GM18870 (cell line): ENCODE results near the gene DEFB123.
"Not testable (repeated sequence)": the region's sequence is repeated elsewhere in the genome, so short reads cannot be mapped to it uniquely, and the experiment has no call there.

Experiments
- ATAC-seq: cut with Tn5 transposase; IDR thresholded peaks from one replicate; pipeline ENCODE4 v1.9.1; 2021; ENCODE audit warnings: moderate library complexity; ENCODE audit not compliant: unreplicated experiment

Gene DEFB123, protein sequence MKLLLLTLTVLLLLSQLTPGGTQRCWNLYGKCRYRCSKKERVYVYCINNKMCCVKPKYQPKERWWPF

DNA sequence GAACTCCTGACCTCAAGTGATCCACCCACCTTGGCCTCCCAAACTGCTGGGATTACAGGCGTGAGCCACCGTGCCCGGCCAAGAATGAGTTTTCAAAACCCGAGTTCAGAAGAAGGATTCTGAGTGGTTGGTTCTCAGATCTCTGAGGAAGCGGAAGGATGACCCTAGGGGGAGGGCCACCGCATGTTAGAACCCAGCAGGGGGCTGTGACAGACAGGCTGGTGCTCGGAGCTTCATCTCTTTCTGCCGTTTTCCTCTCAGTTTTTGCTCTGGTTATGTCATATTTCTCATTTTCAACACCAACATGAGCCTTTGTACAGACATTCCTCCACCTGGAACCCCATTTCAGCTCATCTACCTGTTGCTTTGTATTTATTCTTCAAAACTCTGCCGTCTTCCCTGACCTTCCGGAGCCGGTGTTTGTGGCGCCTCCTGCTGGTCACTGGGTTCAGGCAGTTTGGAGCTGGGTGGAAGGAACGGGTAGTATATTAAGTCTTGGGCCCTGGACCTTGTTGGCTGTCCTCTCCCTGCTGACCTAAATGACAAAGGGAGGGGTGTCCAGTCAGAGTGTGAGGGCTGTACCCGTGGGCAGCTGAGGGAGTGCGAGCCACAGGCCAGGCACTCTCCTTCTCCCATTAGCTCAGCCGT is at the start of gene DEFB123:
TSS of gene DEFB123 (plus strand) at position 621 of the 648 bp plus-strand sequence. CDS start 67 bp downstream, outside the sequence.
- ATAC-seq, result no peak

DNA sequence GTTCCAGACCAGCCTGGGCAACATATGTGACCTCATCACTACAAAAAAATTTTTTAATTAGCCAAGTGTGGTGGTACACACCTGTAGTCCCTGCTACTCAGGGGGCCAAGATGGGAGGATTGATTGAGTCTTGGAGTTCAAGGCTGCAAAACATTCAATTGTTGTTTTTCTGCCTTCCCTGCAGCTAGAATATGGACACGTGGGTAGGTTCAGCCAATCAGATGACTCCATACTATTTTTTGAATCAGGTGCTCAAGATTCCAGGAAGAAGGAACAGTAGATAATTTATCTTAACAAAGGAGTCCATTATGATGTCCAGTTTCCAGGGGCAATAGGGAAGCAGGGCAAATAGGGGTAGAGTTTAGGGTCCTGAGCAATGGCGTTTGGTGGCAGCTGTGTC is 47.6 kb upstream of the DEFB123 start:
- ATAC-seq, result no peak

DNA sequence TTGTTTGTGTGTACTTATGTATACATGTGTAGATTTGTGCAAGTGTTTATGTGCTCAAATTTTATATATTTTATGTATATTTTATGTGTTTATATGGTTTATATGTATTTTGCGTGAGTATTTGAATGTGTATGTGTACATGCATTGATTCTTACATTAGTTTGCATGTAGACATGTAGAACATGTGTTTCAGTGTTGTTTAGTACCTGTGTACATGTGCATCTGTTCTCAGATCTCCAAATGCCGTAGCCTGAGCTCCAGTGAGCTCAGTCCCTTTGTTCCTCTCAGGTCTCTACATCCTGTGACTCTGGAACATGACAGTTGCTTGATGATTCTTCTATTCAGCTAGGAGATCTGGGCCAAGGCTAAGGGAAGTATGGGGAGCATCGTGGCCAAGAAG is 45.5 kb upstream of the DEFB123 start:
- no peak for ATAC-seq

DNA sequence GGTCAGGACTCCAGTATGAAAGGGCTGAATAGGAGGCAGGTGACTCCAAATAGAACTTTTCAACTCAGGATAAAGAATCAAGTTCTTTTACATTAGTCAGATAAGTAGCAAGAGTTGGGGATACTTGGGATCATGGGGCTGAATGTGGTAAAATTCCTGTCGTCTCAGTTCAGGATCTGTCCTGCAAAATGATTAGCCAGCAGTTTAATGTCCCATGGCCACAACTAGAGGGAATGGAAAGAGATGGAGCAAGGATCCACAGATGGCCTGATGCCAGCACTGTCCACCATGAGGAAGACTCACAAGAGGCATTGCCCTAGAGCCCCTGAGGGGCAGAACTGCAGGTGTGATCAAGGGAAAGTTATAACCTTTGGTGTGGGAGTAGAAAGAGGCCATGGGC is 36.5 kb upstream of the DEFB123 start:
- no peak for ATAC-seq

DNA sequence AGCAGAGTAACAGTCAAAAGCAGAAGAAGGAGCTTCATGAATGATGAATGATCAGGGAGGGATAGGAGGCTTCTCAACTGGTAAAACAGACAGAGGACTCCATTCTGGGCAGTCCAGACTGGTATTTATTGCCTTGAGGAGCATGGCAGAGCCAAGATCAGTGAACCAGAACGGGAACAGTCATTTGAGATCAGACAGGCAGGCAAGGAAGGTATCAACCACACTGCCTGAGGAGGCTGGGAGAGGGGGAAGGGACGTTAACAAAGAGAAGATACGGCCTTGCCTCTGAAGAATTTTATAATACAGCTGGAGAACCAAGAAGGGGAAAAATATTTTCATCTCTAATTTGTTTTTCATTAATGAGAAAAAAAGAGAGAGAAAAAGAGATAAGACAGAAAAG is 34.3 kb upstream of the DEFB123 start, which contains the start of gene DEFB121:
TSS of gene DEFB121 (minus strand) at position 101 of the 400 bp plus-strand sequence. CDS start at position 38, 63 bp downstream.
- no peak for ATAC-seq

DNA sequence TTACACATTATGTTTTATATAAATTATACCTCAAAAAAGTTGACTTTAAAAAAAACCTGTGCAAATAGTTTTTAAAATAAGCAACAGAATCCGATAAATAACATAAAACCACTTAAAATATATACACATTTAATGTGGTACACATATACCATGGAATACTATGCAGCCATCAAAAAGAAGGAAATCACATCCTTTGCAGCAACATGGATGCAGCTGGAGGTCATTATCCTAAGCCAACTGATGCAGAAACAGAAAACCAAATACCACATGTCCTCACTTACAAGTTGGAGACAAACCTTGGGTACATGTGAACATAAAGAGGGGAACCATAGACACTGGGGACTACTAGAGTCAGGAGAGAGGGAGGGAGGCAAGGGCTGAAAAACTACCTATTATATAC is 30.4 kb upstream of the DEFB123 start:
- ATAC-seq, result no peak

DNA sequence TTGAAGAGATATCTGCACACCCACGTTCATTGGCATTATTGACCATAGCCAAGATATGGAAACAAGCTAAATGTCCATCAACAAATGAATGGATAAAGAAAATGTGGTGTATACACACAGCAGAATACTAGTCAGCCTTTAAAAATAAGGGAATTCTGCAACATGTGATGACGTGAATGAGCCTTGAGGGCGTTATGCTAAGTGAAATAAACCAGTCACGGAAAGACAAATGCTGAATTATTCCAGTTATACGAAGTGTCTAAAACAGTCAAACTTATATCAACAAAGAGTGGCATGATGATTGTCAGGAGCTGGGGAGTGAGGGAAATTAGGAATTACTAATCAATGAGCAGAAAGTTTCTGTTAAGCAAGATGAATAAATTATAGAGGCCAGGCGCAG is 26.1 kb upstream of the DEFB123 start:
- no peak for ATAC-seq

DNA sequence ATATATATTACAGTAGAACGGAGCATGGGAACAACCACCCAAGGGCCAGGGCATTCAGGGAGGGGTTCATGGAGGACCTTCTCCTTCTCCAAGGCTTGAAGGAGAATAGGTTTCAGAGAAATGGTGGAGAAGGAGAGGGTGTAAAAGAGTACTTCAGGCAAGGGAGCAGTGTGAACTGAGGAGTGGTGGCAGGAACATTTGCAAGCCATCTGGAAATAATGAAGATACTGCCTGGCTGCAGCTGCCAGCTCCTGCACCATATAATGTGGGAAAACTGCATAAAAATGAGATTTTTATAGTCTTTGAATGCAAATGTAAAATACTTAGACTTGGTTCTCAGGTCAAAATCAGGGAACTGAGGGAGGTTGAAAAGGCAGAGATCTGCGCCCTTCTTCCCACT is 24.8 kb upstream of the DEFB123 start:
- no peak for ATAC-seq

DNA sequence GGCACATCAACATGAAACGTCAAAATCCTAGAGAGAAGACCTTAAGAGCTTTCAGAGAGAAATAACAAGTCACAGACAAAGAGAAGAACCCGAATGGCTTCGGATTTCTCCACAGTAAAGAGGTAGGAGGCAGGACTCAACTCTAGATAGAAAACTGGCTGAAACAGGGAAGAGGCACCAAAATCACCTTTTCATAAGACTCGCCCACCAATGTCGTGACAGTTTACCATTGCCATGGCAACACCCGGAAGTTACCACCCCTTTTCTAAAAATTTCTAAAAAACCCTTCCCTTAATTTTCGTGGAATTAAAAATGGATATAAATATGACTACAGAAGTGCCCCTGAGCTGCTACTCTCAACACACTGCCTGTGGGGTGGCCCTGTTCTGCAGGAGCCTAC is 22.1 kb upstream of the DEFB123 start:
- no peak for ATAC-seq

DNA sequence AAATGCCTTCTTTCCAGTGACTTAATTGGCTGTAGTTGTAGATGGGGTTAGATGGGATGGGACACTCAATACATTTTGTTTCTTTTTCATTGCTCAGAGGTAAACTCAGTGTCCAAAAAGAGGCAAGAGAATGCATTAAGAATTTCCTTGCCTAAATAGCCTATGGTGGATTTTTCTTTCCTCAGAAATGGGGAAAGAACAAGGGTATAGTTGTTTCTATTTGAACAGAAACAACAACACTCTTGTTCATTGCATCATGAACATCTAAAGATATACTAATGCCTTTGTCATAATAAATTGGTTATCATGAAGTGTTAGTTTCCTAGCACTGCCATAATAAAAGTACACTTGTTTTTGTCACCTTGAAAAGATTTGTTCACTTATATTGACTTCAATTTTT is 14.6 kb upstream of the DEFB123 start:
- ATAC-seq, result no peak

DNA sequence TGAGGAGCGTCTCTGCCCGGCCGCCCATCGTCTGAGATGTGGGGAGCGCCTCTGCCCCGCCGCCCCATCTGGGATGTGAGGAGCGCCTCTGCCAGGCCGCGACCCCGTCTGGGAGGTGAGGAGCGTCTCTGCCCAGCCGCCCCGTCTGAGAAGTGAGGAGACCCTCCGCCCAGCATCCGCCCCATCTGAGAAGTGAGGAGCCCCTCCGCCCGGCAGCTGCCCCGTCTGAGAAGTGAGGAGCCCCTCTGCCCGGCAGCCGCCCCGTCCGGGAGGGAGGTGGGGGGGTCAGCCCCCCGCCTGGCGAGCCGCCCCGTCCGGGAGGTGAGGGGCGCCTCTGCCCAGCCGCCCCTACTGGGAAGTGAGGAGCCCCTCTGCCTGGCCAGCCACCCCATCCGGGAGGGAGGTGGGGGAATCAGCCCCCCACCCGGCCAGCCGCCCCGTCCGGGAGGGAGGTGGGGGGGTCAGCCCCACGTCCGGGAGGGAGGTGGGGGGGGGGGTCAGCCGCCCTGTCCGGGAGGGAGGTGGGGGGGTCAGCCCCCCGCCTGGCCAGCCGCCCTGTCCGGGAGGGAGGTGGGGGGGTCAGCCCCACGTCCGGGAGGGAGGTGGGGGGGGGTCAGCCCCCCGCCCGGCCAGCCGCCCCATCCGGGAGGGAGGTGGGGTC is 13.4 kb upstream of the DEFB123 start:
- ATAC-seq, result not testable (repeated sequence)

DNA sequence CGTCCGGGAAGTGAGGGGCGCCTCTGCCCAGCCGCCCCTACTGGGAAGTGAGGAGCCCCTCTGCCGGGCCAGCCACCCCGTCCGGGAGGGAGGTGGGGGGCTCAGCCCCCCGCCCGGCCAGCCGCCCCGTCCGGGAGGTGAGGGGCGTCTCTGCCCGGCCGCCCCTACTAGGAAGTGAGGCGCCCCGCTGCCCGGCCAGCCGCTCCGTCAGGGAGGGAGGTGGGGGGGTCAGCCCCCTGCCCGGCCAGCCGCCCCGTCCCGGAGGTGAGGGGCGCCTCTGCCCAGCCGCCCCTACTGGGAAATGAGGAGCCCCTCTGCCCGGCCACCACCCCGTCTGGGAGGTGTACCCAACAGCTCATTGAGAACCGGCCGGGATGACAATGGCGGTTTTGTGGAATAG is 12.9 kb upstream of the DEFB123 start:
- ATAC-seq, result not testable (repeated sequence)

DNA sequence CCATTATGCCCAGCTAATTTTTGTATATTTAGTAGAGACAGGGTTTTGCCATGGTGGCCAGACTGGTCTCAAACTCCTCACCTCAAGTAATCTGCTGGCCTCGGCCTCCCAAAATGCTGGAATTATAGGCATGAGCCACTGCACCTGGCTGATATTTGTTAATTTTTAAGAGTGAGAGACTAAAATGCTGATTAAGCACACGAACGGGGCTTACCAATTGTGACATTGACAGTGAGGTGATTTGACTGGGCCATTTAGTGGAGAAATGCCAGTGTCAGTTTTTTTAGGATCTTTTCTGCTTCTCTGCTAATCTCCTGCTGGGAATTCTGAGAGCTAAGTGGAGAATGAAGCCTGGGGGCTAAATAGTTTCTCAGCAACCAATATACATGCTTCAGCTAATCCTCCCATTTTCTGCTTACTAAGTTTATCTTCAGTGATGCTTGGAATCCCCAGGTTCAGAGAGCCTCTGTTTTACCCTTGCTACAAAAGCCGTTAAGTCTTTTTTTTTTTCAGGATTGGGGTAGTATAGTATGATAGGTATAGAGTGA is 9.8 kb upstream of the DEFB123 start:
- ATAC-seq, result no peak

DNA sequence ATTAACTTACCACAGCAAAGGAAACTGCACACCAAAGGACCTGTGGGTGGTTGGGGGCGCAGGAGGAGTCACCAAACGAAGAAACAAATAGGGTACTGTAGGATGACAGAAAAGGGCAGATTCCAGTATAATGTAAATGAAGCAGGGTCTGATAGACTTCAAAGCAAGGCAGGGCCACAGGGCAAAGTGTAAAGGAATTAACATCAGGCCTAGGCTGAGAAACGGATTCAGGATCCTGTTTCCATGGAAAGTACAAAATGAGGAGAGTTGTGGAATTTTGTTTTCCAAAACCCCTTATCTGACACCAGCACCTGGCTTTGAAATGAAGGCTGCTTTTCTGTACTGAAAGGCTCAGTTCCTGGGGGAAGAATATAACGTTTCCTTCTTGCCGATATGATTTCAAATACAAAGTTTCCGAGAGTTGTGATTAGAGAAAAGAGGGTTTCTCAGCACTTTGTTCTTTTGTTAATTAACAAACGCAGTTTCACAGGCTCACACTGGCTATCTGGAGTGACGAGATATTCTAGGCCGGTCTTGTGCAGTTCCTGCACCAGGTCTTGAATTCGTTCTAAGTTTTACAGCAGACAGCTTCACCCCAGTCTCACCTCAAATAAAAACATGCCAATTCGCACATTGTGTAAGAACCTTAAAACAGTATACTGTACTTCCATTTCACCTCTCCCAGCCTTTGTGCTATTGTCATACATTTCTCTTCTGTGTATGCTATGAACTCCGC is 5.8 kb downstream of the DEFB123 start:
- ATAC-seq, result no peak

DNA sequence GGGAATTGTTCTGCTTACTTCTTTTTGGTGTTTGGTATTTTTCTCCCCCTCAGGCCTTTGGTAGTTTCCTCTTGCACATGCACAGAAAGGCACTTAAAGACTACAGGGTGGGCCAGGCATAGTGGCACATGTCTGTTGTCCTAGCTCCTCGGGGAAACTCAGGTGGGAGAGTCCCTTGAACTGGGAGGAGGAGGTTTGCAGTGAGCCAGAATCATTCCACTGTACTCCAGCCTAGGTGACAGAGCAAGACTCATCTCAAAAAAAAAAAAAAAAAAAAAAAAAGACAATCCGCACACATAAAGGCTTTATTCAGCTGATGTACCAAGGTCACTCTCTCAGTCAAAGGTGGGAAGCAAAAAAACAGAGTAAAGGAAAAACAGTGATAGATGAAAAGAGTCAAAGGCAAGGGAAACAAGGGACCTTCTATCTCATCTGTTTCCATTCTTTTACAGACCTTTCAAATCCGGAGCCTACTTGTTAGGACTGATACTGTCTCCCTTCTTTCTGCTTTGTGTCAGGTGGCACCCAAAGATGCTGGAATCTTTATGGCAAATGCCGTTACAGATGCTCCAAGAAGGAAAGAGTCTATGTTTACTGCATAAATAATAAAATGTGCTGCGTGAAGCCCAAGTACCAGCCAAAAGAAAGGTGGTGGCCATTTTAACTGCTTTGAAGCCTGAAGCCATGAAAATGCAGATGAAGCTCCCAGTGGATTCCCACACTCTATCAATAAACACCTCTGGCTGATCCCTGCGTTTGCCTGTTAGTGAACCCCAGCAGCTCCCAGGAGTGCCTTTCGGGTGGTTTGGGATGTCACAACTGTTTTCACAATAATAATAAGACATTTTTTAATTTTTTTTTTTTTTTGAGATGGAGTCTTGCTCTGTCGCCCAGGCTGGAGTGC is 9.3 kb downstream of the DEFB123 start:
- no peak for ATAC-seq

DNA sequence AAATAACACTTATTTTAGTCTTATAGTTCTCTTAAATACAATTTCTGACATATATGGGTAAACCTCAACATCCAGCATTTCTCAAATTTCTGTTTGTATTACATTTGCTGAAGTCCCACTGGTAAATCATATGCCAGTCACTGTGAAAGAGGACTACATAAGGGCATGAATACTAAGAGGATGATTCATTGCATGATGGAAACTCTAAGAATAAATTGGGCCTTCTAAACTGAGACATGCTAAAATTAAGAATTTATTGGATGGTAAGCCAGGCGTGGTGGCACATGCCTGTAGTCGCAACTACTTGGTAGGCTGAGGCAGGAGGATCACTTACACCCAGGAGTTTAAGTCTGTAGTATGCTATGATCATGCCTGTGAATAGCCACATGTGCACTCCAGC is 12.1 kb downstream of the DEFB123 start:
- no peak for ATAC-seq

DNA sequence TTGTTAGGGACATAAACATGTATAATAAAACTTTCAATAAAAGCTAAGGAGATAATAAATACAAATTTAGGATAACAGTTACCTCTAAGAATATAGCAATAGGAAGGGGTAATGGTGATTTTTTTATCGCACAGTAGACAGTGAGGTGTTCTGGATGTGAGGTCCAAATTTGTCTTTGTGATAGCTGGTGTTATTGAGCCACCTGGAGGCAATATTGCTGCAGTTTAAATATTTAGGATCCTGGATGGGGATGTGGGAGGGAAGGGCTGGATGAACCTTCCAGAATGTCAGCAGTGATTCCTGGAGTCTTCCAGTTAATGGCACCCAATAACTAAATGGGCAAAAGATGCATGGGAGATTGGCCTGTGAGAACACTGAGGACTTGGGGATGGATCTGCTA is 13.9 kb downstream of the DEFB123 start:
- ATAC-seq, result no peak

DNA sequence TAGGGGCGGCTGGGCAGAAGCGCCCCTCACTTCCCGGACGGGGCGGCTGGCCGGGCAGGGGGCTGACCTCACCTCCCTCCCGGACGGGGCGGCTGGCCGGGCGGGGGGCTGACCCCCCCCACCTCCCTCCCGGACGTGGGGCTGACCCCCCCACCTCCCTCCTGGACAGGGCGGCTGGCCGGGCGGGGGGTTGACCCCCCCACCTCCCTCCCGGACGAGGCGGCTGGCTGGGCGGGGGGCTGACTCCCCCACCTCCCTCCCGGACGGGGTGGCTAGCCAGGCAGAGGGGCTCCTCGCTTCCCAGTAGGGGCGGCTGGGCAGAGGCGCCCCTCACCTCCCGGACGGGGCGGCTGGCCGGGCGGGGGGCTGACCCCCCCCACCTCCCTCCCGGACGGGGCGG is 30.5 kb downstream of the DEFB123 start:
- not testable (repeated sequence) for ATAC-seq

DNA sequence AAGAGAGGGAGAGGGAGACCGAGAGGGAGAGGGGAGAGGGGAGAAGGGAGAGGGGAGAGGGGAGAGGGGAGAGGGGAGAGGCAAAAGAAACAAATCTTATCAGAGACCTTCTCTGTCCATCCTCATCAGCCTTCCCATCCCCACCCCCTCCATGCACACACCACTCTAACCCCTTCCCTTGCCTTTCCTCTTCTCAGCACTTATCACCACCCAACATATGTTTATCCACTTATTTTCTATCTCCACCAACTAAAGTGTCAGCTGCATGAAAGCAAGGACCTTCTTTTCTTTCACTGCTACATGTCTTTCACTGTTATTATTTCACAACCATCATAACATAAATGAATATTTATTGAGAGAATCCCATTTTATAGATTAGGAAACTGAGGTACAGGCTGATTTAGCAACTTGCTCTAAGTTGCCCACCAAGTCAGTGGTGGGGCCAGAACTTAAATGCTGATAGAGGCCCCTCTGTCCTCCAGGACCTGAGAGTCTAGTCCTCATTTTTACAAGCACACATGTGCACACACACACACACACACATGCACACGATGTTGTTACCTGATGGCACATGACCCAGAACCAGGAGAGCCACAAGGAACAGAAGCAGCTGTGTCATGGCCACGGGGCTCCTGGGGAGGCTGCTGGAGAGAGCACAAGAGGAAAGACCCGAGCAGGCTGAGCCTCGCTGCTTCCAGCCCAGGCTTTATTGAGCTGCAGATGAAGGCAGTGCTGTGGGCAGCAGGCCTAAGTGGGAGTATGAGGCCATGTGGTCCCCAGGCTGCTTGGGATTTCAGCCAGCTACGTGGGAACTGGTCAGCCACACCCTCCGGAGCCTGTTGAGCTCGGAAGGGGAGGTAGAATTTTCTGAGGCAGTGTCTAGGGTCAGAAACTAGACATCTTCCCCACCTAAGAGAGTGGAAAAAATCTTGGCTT is 32.2 kb downstream of the DEFB123 start:
- no peak for ATAC-seq
